ENCODE results near the gene PIP5K1B.
"Not testable (repeated sequence)": the region's sequence is repeated elsewhere in the genome, so short reads cannot be mapped to it uniquely, and the experiment has no call there.

Gene PIP5K1B

DNA sequence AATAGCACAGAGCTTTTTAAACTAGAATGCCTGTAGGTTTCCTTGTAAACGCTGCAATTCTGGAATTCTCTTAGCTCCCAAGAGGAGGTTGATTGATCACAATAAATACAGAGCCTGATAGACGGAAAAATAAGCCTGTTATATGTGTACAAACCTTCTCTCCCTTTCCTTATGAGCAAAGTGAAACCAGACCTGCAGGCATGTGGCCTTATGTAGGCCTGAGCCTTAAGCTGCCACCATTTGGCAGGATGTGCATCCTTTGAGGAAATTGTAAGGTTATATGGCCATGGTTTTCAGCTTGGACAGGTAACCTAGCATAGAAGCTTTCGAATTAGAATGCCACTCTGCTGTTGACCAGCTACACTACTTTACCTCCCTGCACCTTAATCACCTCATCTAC, 259.7 kb downstream of the PIP5K1B start:
- no peak for DNase-seq

DNA sequence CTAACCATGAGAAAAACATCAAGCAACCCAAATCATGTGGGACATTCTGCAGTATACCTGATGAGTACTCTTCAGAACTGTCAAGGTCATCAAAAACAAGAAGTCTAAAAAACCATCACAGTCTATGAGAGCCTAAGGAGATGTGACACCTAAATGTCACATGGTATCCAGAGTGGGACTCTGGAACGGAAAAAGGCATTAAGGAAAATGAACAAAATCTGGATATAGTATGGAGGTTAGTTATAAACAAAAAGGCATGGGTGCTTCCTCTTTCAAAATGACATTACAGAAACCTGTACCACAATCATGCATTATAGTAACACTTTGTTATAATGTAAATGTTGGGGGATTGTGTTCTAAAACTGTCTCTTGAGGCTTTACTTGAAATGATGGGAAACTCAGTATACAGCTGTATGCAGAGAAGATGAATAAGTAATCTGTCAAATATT, 261.5 kb downstream of the PIP5K1B start:
- no peak for DNase-seq

DNA sequence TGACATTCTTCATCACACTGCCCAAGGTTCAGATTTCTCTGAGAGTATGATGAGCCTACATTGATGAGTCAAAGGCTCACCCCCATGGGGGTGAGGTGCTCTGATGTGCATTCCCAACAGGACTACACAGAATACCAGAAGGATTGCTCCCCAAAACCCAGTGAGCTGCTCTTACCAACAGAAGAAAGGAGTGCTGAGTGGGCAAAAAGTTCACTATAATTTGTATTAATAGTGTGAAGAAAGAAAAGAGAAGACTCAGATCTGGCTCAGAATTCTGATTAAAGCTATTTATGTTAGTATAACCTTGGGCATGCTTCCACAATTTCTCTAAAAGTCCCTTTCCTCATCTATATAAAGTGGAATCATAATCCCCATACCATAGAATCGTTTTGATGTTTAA, 262.8 kb downstream of the PIP5K1B start:
- no peak for DNase-seq

DNA sequence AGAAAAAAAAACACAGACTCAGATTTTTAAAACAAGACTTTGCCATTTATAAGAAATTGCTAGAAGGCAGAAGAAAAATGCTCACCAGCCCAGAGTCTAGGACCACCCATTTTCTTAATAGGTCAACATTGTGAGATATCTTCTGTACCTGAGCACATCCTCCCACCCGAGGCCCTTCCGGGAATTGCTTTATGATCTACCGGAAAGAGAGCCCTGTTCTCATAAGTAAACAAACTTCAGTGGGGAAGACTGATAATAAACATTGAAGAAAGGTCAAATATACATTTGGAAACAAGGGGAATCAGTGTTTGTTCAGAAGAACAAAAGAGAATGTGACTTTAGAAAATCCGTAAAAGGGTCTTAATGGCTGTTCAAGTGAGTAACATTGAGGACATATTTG, 264.5 kb downstream of the PIP5K1B start:
- DNase-seq = no peak

DNA sequence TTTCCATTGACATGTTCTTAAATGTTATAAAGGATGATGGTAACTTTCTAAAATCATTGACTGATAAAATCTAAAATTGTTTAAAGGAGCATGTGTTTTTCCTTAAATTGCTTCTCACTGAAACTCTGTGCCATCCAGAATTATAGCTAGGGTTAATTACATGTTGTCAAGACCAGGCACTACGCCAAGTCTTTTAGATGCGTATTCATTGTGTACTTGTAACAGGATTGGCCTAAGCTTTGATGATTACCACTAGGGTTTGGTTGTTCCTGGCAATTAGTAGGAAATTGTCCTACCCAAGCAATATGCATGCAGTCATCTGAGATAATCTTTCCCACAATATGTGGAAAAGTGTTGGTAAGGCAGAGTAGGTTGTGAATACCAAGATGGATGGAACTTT, 265.1 kb downstream of the PIP5K1B start:
- DNase-seq = no peak

DNA sequence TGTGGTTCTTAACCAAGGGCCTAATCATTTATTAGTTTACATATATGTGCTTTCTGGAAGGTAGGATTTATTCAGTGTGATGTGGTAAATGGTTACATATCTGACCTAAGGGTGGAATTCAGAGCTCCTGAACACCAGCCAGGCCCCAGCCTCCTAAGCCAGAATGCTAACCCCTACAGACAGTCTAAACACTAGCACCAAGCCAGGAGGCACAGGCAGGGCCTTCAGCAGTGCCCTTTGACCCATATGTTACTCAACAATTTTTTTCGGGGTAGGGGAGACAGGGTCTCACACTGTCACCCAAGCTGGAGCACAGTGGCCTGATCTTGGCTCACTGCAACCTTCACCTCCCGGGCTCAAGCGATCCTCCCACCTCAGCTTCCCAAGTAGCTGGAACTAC, 268.6 kb downstream of the PIP5K1B start:
- DNase-seq = no peak

DNA sequence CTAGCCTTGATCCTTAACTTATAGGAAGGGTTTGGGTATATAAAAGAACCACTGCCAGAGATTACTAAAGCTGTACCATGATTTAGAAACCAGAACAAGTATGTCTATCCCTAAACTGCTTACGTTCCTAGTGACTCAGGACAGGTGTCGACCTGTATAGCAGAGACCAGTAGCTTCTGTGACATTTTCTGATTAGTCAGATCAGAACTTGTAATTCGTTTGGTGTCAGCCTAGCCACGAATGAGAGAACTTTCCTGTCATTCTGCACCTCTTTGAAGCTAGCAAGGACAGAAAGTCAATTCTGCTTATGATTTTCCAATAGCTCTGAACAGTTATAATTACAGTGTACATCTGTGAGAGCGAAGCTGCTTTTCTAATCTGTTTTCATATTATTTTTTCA, 269.4 kb downstream of the PIP5K1B start:
- no peak for DNase-seq

DNA sequence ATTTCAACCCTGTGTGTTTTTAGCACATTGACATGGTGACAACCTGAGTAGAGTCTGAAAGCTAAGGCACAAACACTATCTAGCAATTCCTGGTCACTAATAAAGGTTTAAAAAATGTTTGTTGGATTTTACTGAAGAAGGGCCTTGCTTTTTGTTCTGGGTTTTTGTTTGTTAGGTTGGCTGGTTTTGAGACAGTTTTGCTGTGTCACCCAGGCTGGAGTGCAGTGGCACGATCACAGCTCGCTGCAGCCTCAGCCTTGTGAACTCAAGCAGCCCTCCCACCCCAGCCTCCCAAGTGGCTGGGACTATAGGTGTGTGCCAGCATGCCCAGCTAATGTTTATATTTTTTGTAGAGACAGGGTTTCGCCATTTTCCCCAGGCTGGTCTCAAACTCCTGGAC, 269.9 kb downstream of the PIP5K1B start:
- DNase-seq = no peak

GRCh38 chr9:68975365-68976043, 270.5 kb downstream of the PIP5K1B start:
- DNase-seq = no peak

DNA sequence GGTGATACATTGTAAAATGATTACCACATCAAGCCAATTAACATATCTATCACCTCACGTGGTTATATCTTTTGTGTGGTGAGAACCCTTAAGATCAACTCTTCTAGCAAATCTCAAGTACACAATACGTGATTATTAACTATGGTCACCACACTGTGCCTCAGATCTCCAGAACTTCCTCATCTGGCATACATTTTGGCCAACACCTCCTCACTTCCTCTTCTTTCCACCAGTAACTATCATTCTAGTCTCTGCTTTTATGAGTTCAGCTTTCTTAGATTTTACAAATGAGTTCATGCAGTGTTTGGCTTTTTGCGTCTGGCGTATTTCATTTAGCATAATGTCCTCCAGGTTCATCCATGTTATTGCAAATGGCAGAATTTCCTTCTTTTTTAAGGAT, 273.0 kb downstream of the PIP5K1B start:
- DNase-seq = no peak

DNA sequence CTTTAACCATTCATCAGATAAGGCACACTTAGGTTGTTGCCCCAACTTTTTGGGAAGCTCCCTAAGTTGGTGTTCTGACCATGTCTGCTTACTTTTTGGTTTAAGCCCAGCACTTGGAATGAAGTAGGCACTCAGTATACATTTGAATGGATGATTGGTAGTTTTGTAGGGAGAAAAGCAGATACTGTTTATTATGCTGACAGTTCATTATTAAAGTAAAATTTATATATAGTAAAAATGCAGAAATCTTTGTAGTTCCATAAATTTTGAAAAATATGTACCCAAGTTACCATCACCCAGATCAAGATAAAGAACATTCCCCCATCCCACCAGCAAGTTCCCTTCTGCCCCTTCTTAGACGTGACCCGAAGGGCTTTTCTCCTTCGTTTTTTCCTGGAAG, 273.5 kb downstream of the PIP5K1B start:
- no peak for DNase-seq

DNA sequence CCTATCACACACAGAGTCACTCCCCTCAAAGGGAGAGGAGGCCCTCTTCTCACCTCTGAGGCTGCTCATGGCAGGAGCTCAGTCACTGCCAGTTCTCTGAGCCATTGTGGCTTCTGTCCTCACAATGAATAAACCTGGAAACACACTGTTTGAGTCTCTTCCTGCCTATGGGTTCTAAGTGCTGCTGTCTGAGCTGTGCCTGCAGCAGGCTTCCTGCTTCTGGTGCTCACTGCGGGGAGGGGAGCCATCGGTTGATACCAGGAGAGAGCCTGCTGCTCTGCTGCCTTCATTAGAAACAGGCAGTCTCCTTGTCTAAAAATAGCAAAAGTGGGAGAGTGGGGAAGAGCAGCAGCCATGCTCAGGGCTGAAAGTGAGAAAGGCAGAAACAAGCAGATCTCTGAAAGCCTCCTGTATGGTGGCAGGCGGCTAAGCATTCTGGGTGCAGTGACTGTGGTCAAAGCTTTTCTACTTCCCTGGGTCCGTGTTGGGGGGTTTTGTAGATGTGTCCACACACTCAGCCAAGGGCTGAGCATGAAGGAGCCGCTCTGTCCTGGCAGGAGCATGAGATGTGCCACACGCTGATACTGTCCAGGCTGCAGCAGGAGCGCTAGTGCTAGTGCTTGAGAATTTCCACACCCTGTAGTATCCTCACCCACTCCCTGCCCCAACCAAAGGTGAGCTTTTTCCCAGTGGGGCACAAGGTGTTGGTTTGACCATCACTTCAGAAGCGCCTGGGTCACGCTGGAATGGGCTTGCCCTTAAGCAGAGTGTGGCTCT, 274.7 kb downstream of the PIP5K1B start:
- no peak for DNase-seq

DNA sequence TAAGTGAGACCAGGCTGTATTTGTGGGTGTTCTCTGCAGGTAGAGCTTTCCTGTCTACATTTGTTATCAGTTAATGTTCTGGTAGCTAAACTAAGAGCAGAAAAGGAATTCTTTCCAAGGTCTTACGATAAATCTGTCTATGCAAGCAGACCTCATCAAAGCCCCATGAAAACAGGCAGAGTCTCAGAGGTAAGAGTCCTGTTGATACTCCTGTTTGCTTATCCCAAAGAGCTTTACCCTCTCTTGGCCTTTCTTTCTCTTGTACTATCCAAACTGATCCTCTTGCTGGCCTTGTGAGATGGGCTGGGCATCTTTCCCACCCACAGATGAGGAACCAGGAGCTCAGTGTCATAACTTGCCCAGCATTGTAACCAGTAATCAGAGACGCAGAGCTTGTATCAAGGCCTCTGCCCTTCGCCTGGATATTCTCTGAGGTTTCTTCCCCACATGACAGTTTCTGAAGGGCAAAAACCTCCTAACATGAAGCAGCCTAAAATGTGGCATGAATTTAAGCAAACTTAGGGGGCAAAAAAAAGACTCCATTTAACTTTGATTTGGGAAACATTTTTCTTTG, 275.4 kb downstream of the PIP5K1B start:
- no peak for DNase-seq

GRCh38 chr9:68981789-68982188, 276.7 kb downstream of the PIP5K1B start:
- DNase-seq = peak in 1 of 2 experiments; percentile 14

- no peak for DNase-seq
These were observed 278.0 kb downstream of the PIP5K1B start for GRCh38 chr9:68983008-68983411.

DNA sequence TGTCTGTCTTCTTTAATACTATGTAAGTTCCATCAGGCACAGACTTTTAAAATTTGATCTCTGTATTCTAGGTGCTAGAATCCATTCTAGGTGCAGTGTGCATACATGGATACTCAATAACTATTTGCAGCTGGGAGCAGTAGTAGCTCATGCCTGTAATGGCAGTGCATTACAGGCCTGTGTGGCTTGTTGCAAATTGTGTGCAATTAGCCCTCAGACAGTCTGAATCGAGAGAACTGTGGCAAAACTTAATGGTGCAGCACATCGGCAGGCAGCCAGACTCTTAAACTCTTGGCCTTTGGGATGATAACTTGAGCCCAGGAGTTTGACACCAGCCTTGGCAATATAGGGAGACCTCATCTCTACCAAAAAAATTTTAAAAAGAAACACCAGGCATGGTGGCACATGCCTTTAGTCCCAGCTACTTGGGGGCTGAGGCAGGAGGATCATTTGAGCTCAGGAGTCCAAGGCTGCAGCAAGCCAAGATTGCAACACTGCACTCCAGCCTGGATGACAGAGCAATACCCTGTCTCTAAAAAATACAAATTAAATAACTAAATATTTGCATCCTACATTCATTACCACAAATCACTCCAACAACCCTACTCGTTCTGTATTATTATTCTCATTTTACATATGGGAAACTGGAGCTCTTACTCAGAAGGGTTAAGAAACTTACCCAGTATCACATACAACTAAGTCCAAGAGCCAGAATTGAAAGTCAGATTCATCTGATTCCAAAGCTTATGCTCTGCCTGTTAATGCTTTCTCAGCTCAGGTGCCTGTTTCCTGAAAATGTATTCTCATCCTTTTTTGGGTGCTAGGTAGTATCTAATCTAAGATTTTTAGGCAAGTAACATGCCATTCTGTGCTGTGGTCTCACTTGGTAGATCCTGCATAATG, 278.7 kb downstream of the PIP5K1B start:
- DNase-seq = no peak

DNA sequence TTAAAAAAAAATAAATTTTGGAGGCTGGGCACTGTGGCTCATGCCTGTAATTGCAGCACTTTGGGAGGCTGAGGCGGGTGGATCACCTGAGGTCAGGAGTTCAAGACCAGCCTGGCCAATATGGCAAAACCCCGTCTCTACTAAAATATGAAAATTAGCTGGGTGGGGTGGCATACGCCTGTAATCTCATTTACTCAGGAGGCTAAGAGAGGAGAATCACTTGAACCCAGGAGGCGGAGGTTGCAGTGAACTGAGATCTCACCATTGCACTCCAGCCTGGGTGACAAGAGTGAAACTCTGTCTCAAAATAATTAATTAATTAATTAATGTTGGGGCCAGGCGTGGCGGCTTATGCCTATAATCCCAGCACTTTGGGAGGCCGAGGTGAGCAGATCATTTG, 281.9 kb downstream of the PIP5K1B start:
- DNase-seq = not testable (repeated sequence)

GRCh38 chr9:68991457-68991856, 286.4 kb downstream of the PIP5K1B start:
- DNase-seq = no peak

- no peak for DNase-seq
These were observed 290.7 kb downstream of the PIP5K1B start for GRCh38 chr9:68995776-68996175.

GRCh38 chr9:68996462-68996861, 291.4 kb downstream of the PIP5K1B start:
- no peak for DNase-seq

- no peak for DNase-seq
These were observed 292.6 kb downstream of the PIP5K1B start for GRCh38 chr9:68997666-68998065.

- DNase-seq = no peak
These were observed 293.3 kb downstream of the PIP5K1B start for GRCh38 chr9:68998385-68998784.

DNA sequence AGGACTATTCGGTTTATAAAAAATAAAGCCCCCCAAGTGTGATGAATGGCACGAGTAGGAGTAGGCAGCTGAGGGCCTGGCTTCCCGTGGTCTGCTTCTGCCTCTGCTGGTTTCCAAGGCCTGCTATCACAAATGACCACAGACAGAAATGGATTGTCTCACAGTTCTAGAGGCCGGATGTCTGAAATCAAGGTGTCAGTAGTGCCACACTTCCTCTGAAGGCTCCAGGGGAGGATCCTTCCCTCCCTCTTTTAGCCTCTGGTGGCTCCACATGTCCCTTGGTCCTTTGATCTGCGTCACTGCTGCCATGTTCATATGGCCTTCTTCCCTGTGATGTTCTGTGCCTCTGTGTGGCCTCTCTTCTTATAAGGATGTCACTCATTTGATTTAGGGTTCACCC, 293.8 kb downstream of the PIP5K1B start:
- no peak for DNase-seq

Data from NCI-H526 (cell line).